A549 (cell line): ENCODE measurements around the gene TSHZ3. TPM values are rescaled to one million over a fixed set of nuclear protein-coding genes. Genes with fewer than 3 reads are reported as not detected.

ENCODE experiments used
- ATAC-seq, 2 experiments: fragments of 200-7000 bp in 1 of 2; fragments of >200 bp in 1 of 2; cut with Nextera tagmentation in 1 of 2; cut with Tn5 transposase in 1 of 2; 3 replicates each; pipeline versions ENCODE4 v1.8.0 to v1.9.1; 2018 to 2020; ENCODE audit warnings: mild to moderate bottlenecking in 1 of 2, moderate library complexity in 1 of 2
- CTCF ChIA-PET: fragments of 300-600 bp; sonication (Branson Sonifier 250); formaldehyde crosslinking; extraction: SDS; loops from one replicate; lab custom pipeline; 2021; ENCODE audit warnings: antibody characterized with exemption, inconsistent platforms; lab: Yijun Ruan, JAX
- POLR2A ChIA-PET: fragments of 350-600 bp; formaldehyde crosslinking; extraction: SDS; loops from one replicate; lab custom pipeline; 2021; ENCODE audit warnings: antibody characterized with exemption, inconsistent platforms; lab: Yijun Ruan, JAX
- DNase-seq, 2 experiments: peaks; one replicate each; pipeline versions ENCODE4 v3.0.0 to v3.0.0-alpha.2; 2011 to 2016; ENCODE audit warnings: low read depth in 1 of 2, low spot score in 1 of 2
- FAIRE-seq: peaks from 2 replicates; lab custom pipeline; 2011; peaks lifted over from hg19 to GRCh38; lab: Jason Lieb, UNC
- H3K27ac ChIP-seq, 2 experiments: fragments of >200 bp; sonication (Bioruptor Twin); formaldehyde crosslinking; 3 replicates each; pipeline ENCODE4 v1.5.1; 2016 to 2017
- H3K4me1 ChIP-seq: fragments of >200 bp; sonication (Bioruptor Twin); formaldehyde crosslinking; 3 replicates; pipeline ENCODE4 v1.6.1; 2016
- H3K4me2 ChIP-seq: fragments of >200 bp; sonication (Bioruptor Twin); formaldehyde crosslinking; 3 replicates; pipeline ENCODE4 v1.6.1; 2016
- H3K4me3 ChIP-seq: fragments of >200 bp; sonication (Bioruptor Twin); formaldehyde crosslinking; 3 replicates; pipeline ENCODE4 v1.5.1; 2016
- H3K9me3 ChIP-seq: fragments of >200 bp; sonication (Bioruptor Twin); formaldehyde crosslinking; 3 replicates; pipeline ENCODE4 v1.6.1; 2016
- BHLHE40 ChIP-seq: IDR thresholded peaks from 2 replicates; pipeline ENCODE4 v1.6.1; 2012; ENCODE audit warnings: low read depth, low read length, inconsistent platforms
- CBX2 ChIP-seq: fragments of 200-600 bp; sonication (generic); IDR thresholded peaks from 2 replicates; pipeline ENCODE4 v1.6.1; 2016; ENCODE audit warnings: low read depth, mild to moderate bottlenecking, borderline replicate concordance
- CBX8 ChIP-seq: fragments of 200-600 bp; sonication (generic); IDR thresholded peaks from 2 replicates; pipeline ENCODE4 v1.6.1; 2016
- CEBPB ChIP-seq, 2 experiments: fragments of >200 bp in 1 of 2; sonication (Bioruptor Twin) in 1 of 2; formaldehyde crosslinking in 1 of 2; IDR thresholded peaks; 2 replicates each; pipeline ENCODE4 v1.6.1; 2012 to 2016
- CTCF ChIP-seq: fragments of >200 bp; sonication (Bioruptor Twin); formaldehyde crosslinking; IDR thresholded peaks from 3 replicates; pipeline ENCODE4 v1.5.1; 2016
- FOSL2 ChIP-seq, 2 experiments: fragments of 450-650 bp in 1 of 2; fragments of >200 bp in 1 of 2; sonication (Bioruptor Twin) in 1 of 2; formaldehyde crosslinking; IDR thresholded peaks; 2 replicates each; pipeline versions ENCODE4 v1.5.0 to v1.6.1; 2016 to 2020; ENCODE audit warnings: mild to moderate bottlenecking in 1 of 2, moderate library complexity in 1 of 2
- GATA3 ChIP-seq: IDR thresholded peaks from 2 replicates; pipeline ENCODE4 v1.6.1; 2012; ENCODE audit warnings: borderline replicate concordance
- HDAC2 ChIP-seq: fragments of 200-600 bp; sonication (generic); IDR thresholded peaks from 2 replicates; pipeline ENCODE4 v1.6.1; 2016
- HEYL ChIP-seq: fragments of 250-450 bp; sonication (Bioruptor Pico); IDR thresholded peaks from 2 replicates; pipeline ENCODE4 v1.8.0; 2021; ENCODE audit warnings: mild to moderate bottlenecking, moderate library complexity
- HOXA7 ChIP-seq: fragments of 250-450 bp; sonication (Bioruptor Pico); IDR thresholded peaks from 2 replicates; pipeline ENCODE4 v1.5.0; 2020; ENCODE audit warnings: mild to moderate bottlenecking, moderate library complexity
- HOXB13 ChIP-seq: fragments of 250-450 bp; sonication (Bioruptor Pico); IDR thresholded peaks from 2 replicates; pipeline ENCODE4 v1.5.0; 2020; ENCODE audit warnings: low read depth, mild to moderate bottlenecking, moderate library complexity
- JUN ChIP-seq, 2 experiments: fragments of >200 bp; sonication (Bioruptor Twin); formaldehyde crosslinking; IDR thresholded peaks; 2 replicates in 1 of 2; 3 replicates in 1 of 2; pipeline ENCODE4 v1.6.1; 2016 to 2017
- MAFK ChIP-seq: fragments of 450-650 bp; IDR thresholded peaks from 2 replicates; pipeline ENCODE4 v1.6.1; 2014; ENCODE audit not compliant: partially characterized antibody
- MAZ ChIP-seq: fragments of 150-350 bp; IDR thresholded peaks from 2 replicates; pipeline ENCODE4 v1.6.1; 2014; ENCODE audit warnings: antibody characterized with exemption, low read depth, low read length, borderline replicate concordance
- NFE2L2 ChIP-seq: fragments of 150-350 bp; conservative IDR thresholded peaks from 2 replicates; pipeline ENCODE4 v1.6.1; 2014; ENCODE audit warnings: low read length
- NPAS2 ChIP-seq: fragments of 250-450 bp; sonication (Bioruptor Pico); IDR thresholded peaks from 2 replicates; pipeline ENCODE4 v1.8.0; 2022; ENCODE audit warnings: mild to moderate bottlenecking, moderate library complexity, borderline replicate concordance
- PBX3 ChIP-seq: IDR thresholded peaks from 2 replicates; pipeline ENCODE4 v1.6.1; 2012
- RARB ChIP-seq: fragments of 250-450 bp; sonication (Bioruptor Pico); IDR thresholded peaks from 2 replicates; pipeline ENCODE4 v1.8.0; 2021; ENCODE audit warnings: mild to moderate bottlenecking, moderate library complexity
- REST ChIP-seq: fragments of 200-600 bp; sonication (generic); IDR thresholded peaks from 2 replicates; pipeline ENCODE4 v1.6.1; 2016; ENCODE audit warnings: antibody characterized with exemption, mild to moderate bottlenecking, moderate library complexity
- SREBF2 ChIP-seq: fragments of 450-650 bp; IDR thresholded peaks from 2 replicates; pipeline ENCODE4 v1.6.1; 2014; ENCODE audit warnings: mild to moderate bottlenecking, moderate library complexity
- TP53 ChIP-seq: fragments of 250-450 bp; sonication (Bioruptor Pico); IDR thresholded peaks from 2 replicates; pipeline ENCODE4 v1.5.0; 2021; ENCODE audit warnings: mild to moderate bottlenecking, moderate library complexity
- ZSCAN20 ChIP-seq: fragments of 250-450 bp; sonication (Bioruptor Pico); IDR thresholded peaks from 2 replicates; pipeline ENCODE4 v1.8.0; 2022; ENCODE audit warnings: mild to moderate bottlenecking, moderate library complexity
- WGBS: methylation state at CpG from one replicate; pipeline ENCODE4 v1.1.6; 2017; ENCODE audit errors: missing lambda C conversion rate; 5-methylcytosine and 5-hydroxymethylcytosine counted together
- polyA plus RNA-seq, 4 experiments: library from polyadenylated mRNA; depleted of rRNA in 3 of 4; stranded (reverse); fragments of >200 nt; fragmentation: RNase III in 1 of 4; extraction: RNeasy Plus Mini Kit Qiagen cat#74134 plus additional on column Dnase treatment in 1 of 4; gene quantifications; 2 replicates in 3 of 4; 3 replicates in 1 of 4; pipeline ENCODE4 v1.2.3, GENCODE V29; 2011 to 2017
- TF ChIP-seq, protein P1 (sequence below): fragments of >200 bp; sonication (Bioruptor Twin); formaldehyde crosslinking; IDR thresholded peaks from 2 replicates; pipeline ENCODE4 v1.6.1; 2016
- TF ChIP-seq, protein P2 (sequence below): IDR thresholded peaks from 2 replicates; pipeline ENCODE4 v1.6.1; 2012

Gene TSHZ3
- polyA plus RNA-seq, 2 of the 4 experiments (the other 2 are of a cell fraction): 0.92 to 2.0 TPM

- CTCF ChIA-PET: interaction anchor here (1.6 kb wide), 1 partner anchor 39 kb away, joined by 4 read pairs; no protein-coding TSS in a partner anchor
- ATAC-seq: no peak
Measured at GRCh38 chr19:31258211-31259052, 90.8 kb downstream of the TSHZ3 start.

DNA sequence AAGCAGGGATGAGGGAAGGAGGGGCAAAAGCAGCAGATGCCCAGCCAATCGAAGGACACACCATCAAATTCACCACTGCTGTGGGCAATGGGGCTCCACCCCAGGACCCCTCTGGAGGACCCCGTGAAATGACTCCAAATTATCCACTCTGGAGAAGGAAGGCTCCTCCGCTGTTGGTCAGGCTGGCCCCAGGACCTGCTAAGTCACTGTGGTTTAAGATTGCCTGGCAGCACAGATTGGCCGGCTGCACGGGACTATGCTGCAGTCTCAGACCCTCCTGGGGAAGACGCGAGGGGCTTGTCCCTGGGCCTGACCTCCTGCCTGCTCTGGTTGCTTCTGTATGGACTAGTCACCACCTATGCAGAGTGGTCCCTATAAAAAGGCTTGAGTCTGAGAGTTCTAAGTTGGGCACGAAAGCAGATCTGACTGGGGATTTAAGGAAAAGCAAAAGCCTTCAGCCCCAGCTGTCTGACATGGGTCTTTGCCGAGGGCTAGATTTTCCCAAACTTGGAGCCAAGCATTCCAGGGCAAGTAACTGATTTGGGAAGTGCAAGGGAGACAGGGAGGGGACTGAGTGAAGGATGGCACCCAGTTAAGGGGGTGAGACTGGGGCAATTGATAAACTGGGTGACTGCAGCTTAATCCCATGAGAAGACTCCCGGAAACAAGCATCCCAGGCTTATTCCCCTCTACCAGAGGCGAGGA lies 91.7 kb downstream of the TSHZ3 start:
- no peak for ATAC-seq
- H3K9me3 ChIP-seq: peaks cover 38% of the 10 kb centered on the region
- POLR2A ChIA-PET: no interaction called here

More at GRCh38 chr19:31258211-31259052, 90.8 kb downstream of the TSHZ3 start:
- no peak for FAIRE-seq
- DNase-seq: no peak
- Histone ChIP-seq H3K4me1 (no peaks in the 10 kb centered on the region), H3K9me3 (peaks cover 38% of the 10 kb centered on the region), H3K4me3 (no peak overlapping the region), H3K4me2 (no peak overlapping the region), H3K27ac (no peak overlapping the region)
- TF ChIP-seq, protein P1, sequence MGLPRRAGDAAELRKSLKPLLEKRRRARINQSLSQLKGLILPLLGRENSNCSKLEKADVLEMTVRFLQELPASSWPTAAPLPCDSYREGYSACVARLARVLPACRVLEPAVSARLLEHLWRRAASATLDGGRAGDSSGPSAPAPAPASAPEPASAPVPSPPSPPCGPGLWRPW: no peak
- TF ChIP-seq MAZ (no peak), HOXB13 (no peak), PBX3 (no peak), CBX2 (no peak), FOSL2 (IDR thresholded peaks at IDR 0.05) (no peak), FOSL2 (CRISPR knock-in tag; IDR thresholded peaks at IDR 0.05) (no peak), ZSCAN20 (no peak), HEYL (no peak), NFE2L2 (no peak), SREBF2 (no peak)
- POLR2A ChIA-PET: no interaction called here
- 20% methylated on average over 15 of the region's 15 CpGs for WGBS

More for the DNA sequence above, 91.7 kb downstream of the TSHZ3 start:
- H3K4me1 ChIP-seq: no peaks in the 10 kb centered on the region
- CTCF ChIA-PET: no interaction called here
- DNase-seq (no peak), FAIRE-seq (no peak)
- 13% methylated on average over 11 of the region's 11 CpGs for WGBS
- no peak overlapping the region for H3K4me3 ChIP-seq
- TF ChIP-seq CEBPB (IDR thresholded peaks at IDR 0.05) (no peak), CBX8 (no peak), SREBF2 (no peak), JUN (IDR thresholded peaks at IDR 0.05) (no peak), HOXA7 (no peak), HOXB13 (no peak), MAFK (no peak), NPAS2 (CRISPR knock-in tag) (no peak), CTCF (no peak), RARB (no peak), TP53 (CRISPR knock-in tag) (no peak), GATA3 (no peak), HDAC2 (no peak), BHLHE40 (no peak), REST (no peak)
- TF ChIP-seq, protein P2, sequence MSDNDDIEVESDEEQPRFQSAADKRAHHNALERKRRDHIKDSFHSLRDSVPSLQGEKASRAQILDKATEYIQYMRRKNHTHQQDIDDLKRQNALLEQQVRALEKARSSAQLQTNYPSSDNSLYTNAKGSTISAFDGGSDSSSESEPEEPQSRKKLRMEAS: no peak
- no peak overlapping the region for H3K27ac ChIP-seq
- H3K4me2 ChIP-seq: no peak overlapping the region
